SK-N-SH treated with all-trans-retinoic acid at 6 μM for 48 hours (cell line): ENCODE data around the gene AFDN.

ENCODE experiments used
- ATAC-seq: fragments of 200-7000 bp; cut with Tn5 transposase; 3 replicates; pipeline ENCODE4 v1.9.1; 2020; ENCODE audit warnings: mild to moderate bottlenecking, moderate library complexity
- ARNTL ChIP-seq: fragments of 450-650 bp; formaldehyde crosslinking; IDR thresholded peaks from 2 replicates; pipeline ENCODE4 v1.5.0; 2020; ENCODE audit warnings: low read depth, mild to moderate bottlenecking, moderate library complexity, borderline replicate concordance
- BACH2 ChIP-seq: fragments of 250-450 bp; sonication (Bioruptor Pico); IDR thresholded peaks from 2 replicates; pipeline ENCODE4 v1.9.0; 2021; ENCODE audit warnings: mild to moderate bottlenecking, borderline replicate concordance
- CSDC2 ChIP-seq: fragments of 250-450 bp; sonication (Bioruptor Pico); IDR thresholded peaks from 2 replicates; pipeline ENCODE4 v1.5.0; 2020; ENCODE audit warnings: mild to moderate bottlenecking, moderate library complexity
- ESRRG ChIP-seq: fragments of 250-450 bp; sonication (Bioruptor Pico); IDR thresholded peaks from 2 replicates; pipeline ENCODE4 v1.6.1; 2021; ENCODE audit warnings: mild to moderate bottlenecking
- ISL1 ChIP-seq: fragments of 250-450 bp; sonication (Bioruptor Pico); IDR thresholded peaks from 2 replicates; pipeline ENCODE4 v2.1.2; 2022; ENCODE audit warnings: mild to moderate bottlenecking, moderate library complexity
- OSR1 ChIP-seq: fragments of 250-450 bp; sonication (Bioruptor Pico); IDR thresholded peaks from 2 replicates; pipeline ENCODE4 v1.8.0; 2022; ENCODE audit warnings: moderate library complexity, mild to moderate bottlenecking, inconsistent platforms
- PPARA ChIP-seq: fragments of 250-450 bp; sonication (Bioruptor Pico); IDR thresholded peaks from 2 replicates; pipeline ENCODE4 v1.5.0; 2020; ENCODE audit warnings: mild to moderate bottlenecking, borderline replicate concordance
- RARB ChIP-seq: fragments of 250-450 bp; sonication (Bioruptor Pico); IDR thresholded peaks from 2 replicates; pipeline ENCODE4 v1.8.0; 2021; ENCODE audit warnings: mild to moderate bottlenecking, moderate library complexity
- SNAI2 ChIP-seq: fragments of 250-450 bp; sonication (Bioruptor Pico); IDR thresholded peaks from 2 replicates; pipeline ENCODE4 v1.5.0; 2020; ENCODE audit warnings: mild to moderate bottlenecking, moderate library complexity
- TCF4 ChIP-seq: fragments of 250-450 bp; sonication (Bioruptor Pico); IDR thresholded peaks from 2 replicates; pipeline ENCODE4 v1.8.0; 2021; ENCODE audit warnings: mild to moderate bottlenecking, moderate library complexity, borderline replicate concordance
- TOX ChIP-seq: fragments of 250-450 bp; sonication (Bioruptor Pico); IDR thresholded peaks from 2 replicates; pipeline ENCODE4 v1.8.0; 2021; ENCODE audit warnings: mild to moderate bottlenecking, moderate library complexity, borderline replicate concordance
- ZFP3 ChIP-seq: fragments of 250-450 bp; sonication (Bioruptor Pico); IDR thresholded peaks from 2 replicates; pipeline ENCODE4 v1.5.0; 2020; ENCODE audit warnings: mild to moderate bottlenecking, moderate library complexity
- ZFP30 ChIP-seq: fragments of 450-650 bp; formaldehyde crosslinking; IDR thresholded peaks from 2 replicates; pipeline ENCODE4 v1.5.0; 2022; ENCODE audit warnings: mild to moderate bottlenecking, moderate library complexity
- ZNF565 ChIP-seq: fragments of 450-650 bp; formaldehyde crosslinking; conservative IDR thresholded peaks from 2 replicates; pipeline ENCODE4 v1.5.0; 2020; ENCODE audit warnings: low read depth, mild to moderate bottlenecking, moderate library complexity
- ZNF70 ChIP-seq: fragments of 450-650 bp; formaldehyde crosslinking; IDR thresholded peaks from 2 replicates; pipeline ENCODE4 v1.5.0; 2020; ENCODE audit warnings: mild to moderate bottlenecking, moderate library complexity
- ZNF8 ChIP-seq: fragments of 450-650 bp; formaldehyde crosslinking; IDR thresholded peaks from 2 replicates; pipeline ENCODE4 v1.5.0; 2020; ENCODE audit warnings: mild to moderate bottlenecking, moderate library complexity
- TF ChIP-seq, protein P1 (sequence below): fragments of 250-450 bp; sonication (Bioruptor Pico); IDR thresholded peaks from 2 replicates; pipeline ENCODE4 v1.5.0; 2020; ENCODE audit warnings: mild to moderate bottlenecking, moderate library complexity
- TF ChIP-seq, protein P2 (sequence below): fragments of 250-450 bp; sonication (Bioruptor Pico); IDR thresholded peaks from 2 replicates; pipeline ENCODE4 v1.8.0; 2021; ENCODE audit warnings: low read depth, mild to moderate bottlenecking, moderate library complexity, borderline replicate concordance
- TF ChIP-seq, protein P3 (sequence below): fragments of 250-450 bp; sonication (Bioruptor Pico); IDR thresholded peaks from 2 replicates; pipeline ENCODE4 v1.5.1; 2021; ENCODE audit warnings: mild to moderate bottlenecking, moderate library complexity

AFDN gene

DNA sequence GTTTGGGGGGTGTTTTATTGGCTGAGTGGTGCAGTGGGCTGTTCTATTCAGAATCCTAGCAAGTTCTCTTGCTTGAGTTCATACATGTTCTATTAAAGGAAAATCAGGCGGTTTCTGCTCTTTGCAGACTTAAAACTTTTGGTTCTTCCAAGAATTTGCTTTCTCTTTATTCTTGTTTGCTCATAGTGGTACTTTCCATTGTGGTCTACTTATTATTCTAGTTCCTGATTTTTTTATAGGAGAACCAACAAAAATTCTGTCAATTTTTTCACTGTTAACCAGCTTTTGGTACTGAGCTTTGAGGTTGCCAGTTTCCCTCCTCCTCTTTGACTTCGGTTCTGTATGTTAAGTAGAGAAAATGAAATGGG lies 6.7 kb downstream of the AFDN start (continued):
- TF ChIP-seq, protein P1, sequence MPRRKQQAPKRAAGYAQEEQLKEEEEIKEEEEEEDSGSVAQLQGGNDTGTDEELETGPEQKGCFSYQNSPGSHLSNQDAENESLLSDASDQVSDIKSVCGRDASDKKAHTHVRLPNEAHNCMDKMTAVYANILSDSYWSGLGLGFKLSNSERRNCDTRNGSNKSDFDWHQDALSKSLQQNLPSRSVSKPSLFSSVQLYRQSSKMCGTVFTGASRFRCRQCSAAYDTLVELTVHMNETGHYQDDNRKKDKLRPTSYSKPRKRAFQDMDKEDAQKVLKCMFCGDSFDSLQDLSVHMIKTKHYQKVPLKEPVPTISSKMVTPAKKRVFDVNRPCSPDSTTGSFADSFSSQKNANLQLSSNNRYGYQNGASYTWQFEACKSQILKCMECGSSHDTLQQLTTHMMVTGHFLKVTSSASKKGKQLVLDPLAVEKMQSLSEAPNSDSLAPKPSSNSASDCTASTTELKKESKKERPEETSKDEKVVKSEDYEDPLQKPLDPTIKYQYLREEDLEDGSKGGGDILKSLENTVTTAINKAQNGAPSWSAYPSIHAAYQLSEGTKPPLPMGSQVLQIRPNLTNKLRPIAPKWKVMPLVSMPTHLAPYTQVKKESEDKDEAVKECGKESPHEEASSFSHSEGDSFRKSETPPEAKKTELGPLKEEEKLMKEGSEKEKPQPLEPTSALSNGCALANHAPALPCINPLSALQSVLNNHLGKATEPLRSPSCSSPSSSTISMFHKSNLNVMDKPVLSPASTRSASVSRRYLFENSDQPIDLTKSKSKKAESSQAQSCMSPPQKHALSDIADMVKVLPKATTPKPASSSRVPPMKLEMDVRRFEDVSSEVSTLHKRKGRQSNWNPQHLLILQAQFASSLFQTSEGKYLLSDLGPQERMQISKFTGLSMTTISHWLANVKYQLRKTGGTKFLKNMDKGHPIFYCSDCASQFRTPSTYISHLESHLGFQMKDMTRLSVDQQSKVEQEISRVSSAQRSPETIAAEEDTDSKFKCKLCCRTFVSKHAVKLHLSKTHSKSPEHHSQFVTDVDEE (CRISPR knock-in tag) = no peak
- no peak for TF ChIP-seq OSR1
- TF ChIP-seq ZNF565 = no peak
- no peak for TF ChIP-seq ARNTL (CRISPR knock-in tag)
- no peak for TF ChIP-seq RARB (CRISPR knock-in tag)

DNA sequence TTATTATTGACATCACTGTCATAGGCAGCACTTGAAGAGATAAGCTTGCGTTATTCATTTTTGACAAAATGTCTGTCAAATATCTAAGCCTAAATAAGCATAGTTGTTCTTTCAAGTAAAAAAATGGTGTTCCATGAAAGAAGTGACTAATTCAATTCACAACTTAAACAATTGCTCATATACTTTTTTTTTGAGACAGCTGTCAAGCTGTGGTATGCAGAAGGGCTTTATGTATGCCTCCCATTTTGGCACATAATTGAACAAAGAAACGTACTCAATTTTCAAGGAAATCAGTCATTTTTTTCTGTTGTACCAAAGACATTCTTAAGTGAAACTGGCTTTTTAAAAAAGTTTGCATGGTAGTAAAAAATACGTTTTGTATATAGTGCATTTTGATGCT lies 8.5 kb downstream of the AFDN start:
- TF ChIP-seq ISL1 = no peak
- TF ChIP-seq SNAI2 = no peak
- no peak for TF ChIP-seq PPARA (CRISPR knock-in tag)
- no peak for TF ChIP-seq ZFP3
- TF ChIP-seq TCF4 (CRISPR knock-in tag) = no peak
- TF ChIP-seq, protein P2, sequence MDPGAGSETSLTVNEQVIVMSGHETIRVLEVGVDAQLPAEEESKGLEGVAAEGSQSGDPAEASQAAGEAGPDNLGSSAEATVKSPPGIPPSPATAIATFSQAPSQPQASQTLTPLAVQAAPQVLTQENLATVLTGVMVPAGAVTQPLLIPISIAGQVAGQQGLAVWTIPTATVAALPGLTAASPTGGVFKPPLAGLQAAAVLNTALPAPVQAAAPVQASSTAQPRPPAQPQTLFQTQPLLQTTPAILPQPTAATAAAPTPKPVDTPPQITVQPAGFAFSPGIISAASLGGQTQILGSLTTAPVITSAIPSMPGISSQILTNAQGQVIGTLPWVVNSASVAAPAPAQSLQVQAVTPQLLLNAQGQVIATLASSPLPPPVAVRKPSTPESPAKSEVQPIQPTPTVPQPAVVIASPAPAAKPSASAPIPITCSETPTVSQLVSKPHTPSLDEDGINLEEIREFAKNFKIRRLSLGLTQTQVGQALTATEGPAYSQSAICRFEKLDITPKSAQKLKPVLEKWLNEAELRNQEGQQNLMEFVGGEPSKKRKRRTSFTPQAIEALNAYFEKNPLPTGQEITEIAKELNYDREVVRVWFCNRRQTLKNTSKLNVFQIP = no peak
- TF ChIP-seq, protein P1 (CRISPR knock-in tag) = no peak
- TF ChIP-seq ZNF8 = no peak
- TF ChIP-seq ARNTL (CRISPR knock-in tag) = no peak
- TF ChIP-seq OSR1 = no peak
- no peak for TF ChIP-seq BACH2
- TF ChIP-seq, all 23 proteins: peak for 0
- ATAC-seq = no peak

DNA sequence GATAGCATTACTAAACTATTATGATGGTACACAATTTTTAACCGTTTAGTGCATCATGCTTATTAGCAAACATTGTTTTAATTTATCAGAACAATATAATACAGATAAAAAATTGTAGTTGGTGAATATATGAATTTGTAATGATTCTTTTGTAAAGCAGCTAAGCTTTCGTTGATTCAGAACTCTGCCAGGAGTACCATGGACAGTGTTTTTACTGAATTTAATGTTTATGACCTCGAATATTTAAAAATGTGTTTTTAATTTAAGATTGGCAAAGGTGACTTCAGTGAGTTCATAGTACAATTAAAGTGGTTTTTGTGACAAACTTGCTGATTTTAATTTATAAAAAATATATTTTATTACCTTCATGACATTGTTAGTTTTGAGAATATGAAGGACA lies 10.0 kb downstream of the AFDN start:
- TF ChIP-seq CSDC2 (CRISPR knock-in tag) (no peak), BACH2 (no peak)
- no peak for ATAC-seq

DNA sequence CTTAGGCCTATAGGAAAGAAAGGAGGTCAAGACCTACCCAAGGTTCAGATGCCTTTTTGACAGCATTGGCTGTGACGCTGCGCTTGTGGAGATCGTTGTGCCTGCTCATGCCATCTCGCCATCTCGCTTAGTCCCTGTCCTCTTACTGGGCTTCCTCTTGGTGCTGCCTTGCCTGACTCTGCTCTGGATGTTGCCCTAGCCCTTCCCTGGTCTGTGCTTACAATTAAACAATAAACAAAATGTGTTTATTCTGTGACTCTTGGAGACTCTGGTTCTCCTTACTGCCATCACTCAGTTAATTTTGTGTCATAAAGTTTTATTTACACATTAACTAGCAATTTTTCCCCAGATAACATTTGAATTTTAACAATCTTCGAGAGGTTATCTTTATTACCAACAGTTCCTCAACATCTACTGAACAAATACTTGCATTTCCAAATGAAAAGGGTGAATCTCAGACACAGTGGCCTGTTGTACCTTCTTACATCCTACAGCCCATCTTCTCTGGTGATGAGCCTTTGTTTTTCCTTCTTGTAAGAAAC lies 11.6 kb downstream of the AFDN start:
- TF ChIP-seq TOX (CRISPR knock-in tag) = no peak
- no peak for TF ChIP-seq PPARA (CRISPR knock-in tag)
- TF ChIP-seq RARB (CRISPR knock-in tag) = no peak
- TF ChIP-seq, all 23 proteins: peak for 0
- no peak for ATAC-seq

DNA sequence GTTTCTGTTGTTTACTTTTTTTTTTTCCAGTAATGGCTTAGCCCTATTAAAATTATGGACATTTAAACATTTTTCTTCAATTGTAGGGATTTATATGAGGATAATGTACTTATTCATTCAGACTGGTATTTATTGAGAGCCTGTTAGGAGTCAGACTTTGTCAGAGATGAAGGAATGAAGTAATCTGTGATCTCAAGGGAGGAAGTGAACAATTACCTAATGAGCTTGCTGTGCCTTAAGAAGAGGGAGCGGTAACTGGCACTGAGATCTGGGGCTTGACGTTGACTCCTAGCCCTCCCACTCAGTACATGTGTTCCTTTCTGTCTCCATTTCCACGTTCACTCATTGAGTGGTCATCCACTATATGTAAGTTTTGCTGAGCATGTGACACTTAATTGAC lies 12.6 kb downstream of the AFDN start:
- TF ChIP-seq ZNF70 (CRISPR knock-in tag) (no peak), ESRRG (CRISPR knock-in tag) (no peak), CSDC2 (CRISPR knock-in tag) (no peak), RARB (CRISPR knock-in tag) (no peak), SNAI2 (no peak), ZFP3 (no peak), ZFP30 (CRISPR knock-in tag) (no peak)
- TF ChIP-seq, protein P3, sequence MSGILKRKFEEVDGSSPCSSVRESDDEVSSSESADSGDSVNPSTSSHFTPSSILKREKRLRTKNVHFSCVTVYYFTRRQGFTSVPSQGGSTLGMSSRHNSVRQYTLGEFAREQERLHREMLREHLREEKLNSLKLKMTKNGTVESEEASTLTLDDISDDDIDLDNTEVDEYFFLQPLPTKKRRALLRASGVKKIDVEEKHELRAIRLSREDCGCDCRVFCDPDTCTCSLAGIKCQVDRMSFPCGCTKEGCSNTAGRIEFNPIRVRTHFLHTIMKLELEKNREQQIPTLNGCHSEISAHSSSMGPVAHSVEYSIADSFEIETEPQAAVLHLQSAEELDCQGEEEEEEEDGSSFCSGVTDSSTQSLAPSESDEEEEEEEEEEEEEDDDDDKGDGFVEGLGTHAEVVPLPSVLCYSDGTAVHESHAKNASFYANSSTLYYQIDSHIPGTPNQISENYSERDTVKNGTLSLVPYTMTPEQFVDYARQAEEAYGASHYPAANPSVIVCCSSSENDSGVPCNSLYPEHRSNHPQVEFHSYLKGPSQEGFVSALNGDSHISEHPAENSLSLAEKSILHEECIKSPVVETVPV (CRISPR knock-in tag) = no peak
- TF ChIP-seq, all 23 proteins: peak for 0
- ATAC-seq = no peak
